Thoracic aorta (tissue), 2 donors: Measurements from ENCODE around the gene MAP3K3. TPM values are rescaled to one million over a fixed set of nuclear protein-coding genes. Genes with fewer than 3 reads are reported as not detected.
A peak's percentile ranks its signal among the peaks of the same experiment; 100 is the strongest.

Experiments
- ATAC-seq: fragments of 150-250 bp; one replicate; pipeline ENCODE4 v1.8.0; 2017; ENCODE audit warnings: low read depth; ENCODE audit not compliant: insufficient number of reproducible peaks, low FRiP score
- DNase-seq: peaks from one replicate; pipeline ENCODE4 v3.0.0-alpha.2; 2020; ENCODE audit warnings: low spot score
- H3K27ac ChIP-seq, 2 donors: fragments of 200-600 bp; sonication (generic); 1 replicate in 1 of 2; 2 replicates in 1 of 2; pipeline ENCODE4 v1.5.1; 2016; ENCODE audit warnings: mild to moderate bottlenecking in 2 of 2, moderate library complexity in 2 of 2
- H3K27me3 ChIP-seq: fragments of 200-600 bp; sonication (generic); replicated peaks from 2 replicates; pipeline ENCODE4 v1.6.0; 2016; ENCODE audit warnings: mild to moderate bottlenecking; ENCODE audit not compliant: insufficient read depth
- H3K36me3 ChIP-seq: fragments of 200-600 bp; sonication (generic); one replicate; pipeline ENCODE4 v1.5.1; 2016
- H3K4me1 ChIP-seq, 2 donors: fragments of 200-600 bp; sonication (generic); 1 replicate in 1 of 2; 2 replicates in 1 of 2; pipeline versions ENCODE4 v1.5.1 to v1.6.0; 2016; ENCODE audit warnings: low read depth in 2 of 2, mild to moderate bottlenecking in 1 of 2; ENCODE audit not compliant: control insufficient read depth in 1 of 2
- H3K4me3 ChIP-seq: fragments of 200-600 bp; sonication (generic); 2 replicates; pipeline ENCODE4 v1.5.1; 2016; ENCODE audit warnings: mild to moderate bottlenecking
- H3K9me3 ChIP-seq: fragments of 200-600 bp; sonication (generic); 2 replicates; pipeline ENCODE4 v1.5.1; 2016
- CTCF ChIP-seq: fragments of 200-600 bp; sonication (generic); IDR thresholded peaks from one replicate; pipeline ENCODE4 v1.5.1; 2019; ENCODE audit warnings: antibody characterized with exemption
- total RNA-seq, 2 donors: library from RNA; depleted of rRNA; stranded (reverse); fragments of >200 nt; gene quantifications; one replicate each; pipeline versions ENCODE4 v1.1.0 to v1.2.3, GENCODE V29; 2016

Gene MAP3K3
- total RNA-seq, 2 donors from 2014 or later = 85.3 to 102 TPM

DNA sequence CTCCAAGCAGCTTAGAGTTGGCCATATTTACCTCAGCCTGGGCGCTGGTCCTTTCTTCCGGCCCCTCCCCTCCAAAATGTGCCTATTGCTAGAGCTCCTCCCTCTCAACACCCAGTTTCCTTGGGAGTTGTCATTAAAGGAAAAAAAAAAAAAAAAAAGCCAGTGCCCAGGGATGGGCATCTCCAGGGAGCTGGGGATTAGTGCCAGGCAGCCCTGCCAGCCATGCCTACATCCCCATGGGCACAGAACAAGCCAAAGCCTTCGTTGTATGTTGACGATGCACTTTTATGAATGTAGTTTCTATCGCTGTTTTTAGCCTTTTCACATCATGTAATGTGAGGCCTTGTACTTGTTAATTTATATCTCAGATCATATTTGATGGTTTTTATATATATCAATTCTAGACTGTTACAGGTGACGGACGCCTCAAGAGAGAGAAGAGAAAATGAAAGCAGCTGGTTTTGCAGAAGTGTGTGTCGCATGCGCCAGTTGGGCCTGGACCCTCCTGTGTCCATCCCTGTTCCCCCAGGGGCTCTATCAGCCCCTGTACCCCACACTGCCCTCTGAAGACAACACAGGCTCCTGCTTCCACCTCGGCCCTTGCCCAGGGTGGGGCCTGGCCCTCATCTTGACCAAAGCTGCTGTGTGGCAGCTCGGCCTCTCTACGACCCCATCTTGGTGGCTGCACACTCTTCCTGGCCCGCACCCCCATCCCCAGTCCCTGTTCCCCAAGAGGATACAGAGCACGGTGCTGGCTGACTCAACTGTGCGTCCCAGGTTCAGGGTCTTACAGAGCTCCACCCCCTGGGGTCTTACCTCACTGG is 72.9 kb downstream of the MAP3K3 start:
- no peak for TF ChIP-seq CTCF

DNA sequence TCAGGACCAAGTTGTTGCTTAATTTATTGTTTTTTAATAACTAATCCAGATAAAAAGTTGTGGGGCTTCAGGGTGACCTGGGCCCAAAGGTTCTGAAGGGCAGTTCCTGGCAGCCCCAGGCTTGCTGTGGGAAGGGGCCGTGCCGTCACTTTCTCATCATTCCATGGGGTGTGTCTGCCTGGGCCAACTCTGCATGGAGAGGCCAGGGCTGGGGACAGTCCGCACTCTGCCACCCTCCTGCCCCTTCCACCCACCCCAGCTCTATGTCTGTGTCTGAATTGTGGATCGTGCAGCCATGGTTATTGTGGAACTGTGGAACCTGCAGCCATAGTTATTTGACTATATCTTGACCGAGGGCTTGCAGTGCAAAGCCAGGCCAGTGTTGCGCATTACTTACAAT is 73.7 kb downstream of the MAP3K3 start:
- DNase-seq = no peak
- no peaks in the 10 kb centered on the region for H3K27me3 ChIP-seq
- no peak overlapping the region for H3K27ac ChIP-seq
- TF ChIP-seq CTCF = no peak
- ATAC-seq = no peak
- H3K9me3 ChIP-seq = no peaks in the 10 kb centered on the region
- peaks cover 3 to 16% of the 10 kb centered on the region in 2 donors for H3K4me1 ChIP-seq
- peaks cover 35% of the 10 kb centered on the region for H3K36me3 ChIP-seq
- H3K4me3 ChIP-seq = no peak overlapping the region

More for the DNA sequence above, 72.9 kb downstream of the MAP3K3 start:
- H3K27me3 ChIP-seq = no peaks in the 10 kb centered on the region
- H3K9me3 ChIP-seq = no peaks in the 10 kb centered on the region
- ATAC-seq = no peak
- no peak for DNase-seq
- no peak overlapping the region for H3K4me3 ChIP-seq
- peak overlapping the region in 1 of 2 donors; percentile 18 for H3K27ac ChIP-seq
- H3K36me3 ChIP-seq = peaks cover 42% of the 10 kb centered on the region
- H3K4me1 ChIP-seq = peaks cover 0 to 9% of the 10 kb centered on the region in 2 donors

GRCh38 chr17:63696381-63696961 is 74.3 kb downstream of the MAP3K3 start:
- Histone ChIP-seq H3K27me3 (no peaks in the 10 kb centered on the region), H3K36me3 (peaks cover 29% of the 10 kb centered on the region), H3K9me3 (no peaks in the 10 kb centered on the region), H3K4me3 (no peak overlapping the region), H3K4me1 (peaks cover 8 to 22% of the 10 kb centered on the region in 2 donors), H3K27ac (peak overlapping the region in 1 of 2 donors; percentile 23)
- ATAC-seq (no peak), DNase-seq (no peak)
- TF ChIP-seq CTCF = peak; percentile 38

- no peak for DNase-seq
- Histone ChIP-seq H3K27me3 (no peaks in the 10 kb centered on the region), H3K36me3 (peaks cover 18% of the 10 kb centered on the region), H3K4me1 (peaks cover 11 to 24% of the 10 kb centered on the region in 2 donors), H3K27ac (peak overlapping the region; percentile 23 to 38), H3K4me3 (peak overlapping the region; percentile 78), H3K9me3 (no peaks in the 10 kb centered on the region)
- ATAC-seq = no peak
- TF ChIP-seq CTCF = peak; percentile 18
Measured at GRCh38 chr17:63697341-63698286, 75.4 kb downstream of the MAP3K3 start.
